GM10266 (cell line): ENCODE data around the gene VDAC2.
"Not testable (repeated sequence)": the region's sequence is repeated elsewhere in the genome, so short reads cannot be mapped to it uniquely, and the experiment has no call there.

Source experiments
- DNase-seq: peaks from one replicate; pipeline ENCODE4 v3.0.0; 2012; ENCODE audit errors: extremely low spot score
- TF ChIP-seq, protein P1 (sequence below): IDR thresholded peaks from 2 replicates; pipeline ENCODE4 v1.5.1; 2012; ENCODE audit warnings: mild to moderate bottlenecking, low read depth; ENCODE audit not compliant: control insufficient read depth, insufficient read depth; ENCODE audit errors: missing control alignments

The VDAC2 gene

GRCh38 chr10:75189266-75190096, 21.1 kb upstream of the VDAC2 start:
- no peak for DNase-seq
- TF ChIP-seq, protein P1, sequence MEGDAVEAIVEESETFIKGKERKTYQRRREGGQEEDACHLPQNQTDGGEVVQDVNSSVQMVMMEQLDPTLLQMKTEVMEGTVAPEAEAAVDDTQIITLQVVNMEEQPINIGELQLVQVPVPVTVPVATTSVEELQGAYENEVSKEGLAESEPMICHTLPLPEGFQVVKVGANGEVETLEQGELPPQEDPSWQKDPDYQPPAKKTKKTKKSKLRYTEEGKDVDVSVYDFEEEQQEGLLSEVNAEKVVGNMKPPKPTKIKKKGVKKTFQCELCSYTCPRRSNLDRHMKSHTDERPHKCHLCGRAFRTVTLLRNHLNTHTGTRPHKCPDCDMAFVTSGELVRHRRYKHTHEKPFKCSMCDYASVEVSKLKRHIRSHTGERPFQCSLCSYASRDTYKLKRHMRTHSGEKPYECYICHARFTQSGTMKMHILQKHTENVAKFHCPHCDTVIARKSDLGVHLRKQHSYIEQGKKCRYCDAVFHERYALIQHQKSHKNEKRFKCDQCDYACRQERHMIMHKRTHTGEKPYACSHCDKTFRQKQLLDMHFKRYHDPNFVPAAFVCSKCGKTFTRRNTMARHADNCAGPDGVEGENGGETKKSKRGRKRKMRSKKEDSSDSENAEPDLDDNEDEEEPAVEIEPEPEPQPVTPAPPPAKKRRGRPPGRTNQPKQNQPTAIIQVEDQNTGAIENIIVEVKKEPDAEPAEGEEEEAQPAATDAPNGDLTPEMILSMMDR = no peak

- TF ChIP-seq, protein P1 = no peak
- DNase-seq = no peak
Observed at GRCh38 chr10:75191821-75192568, 18.6 kb upstream of the VDAC2 start.

DNA sequence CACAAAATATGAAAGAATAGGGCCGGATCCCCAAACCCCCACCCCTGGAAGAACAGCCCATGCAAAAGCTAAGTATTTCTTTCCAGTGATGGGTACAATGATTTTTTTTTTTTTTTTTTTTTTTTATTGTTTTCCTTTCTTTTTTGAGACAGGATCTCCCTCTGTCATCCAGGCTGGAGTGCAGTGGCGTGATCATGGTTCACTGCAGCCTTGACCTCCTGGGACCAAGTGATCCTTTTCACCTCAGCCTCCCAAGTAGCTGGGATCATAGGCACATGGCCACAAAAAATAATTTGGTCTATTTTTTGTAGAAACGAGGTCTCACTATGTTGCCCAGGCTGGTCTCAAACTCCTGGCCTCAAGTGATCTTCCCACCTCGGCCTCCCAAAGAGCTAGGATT, 16.0 kb upstream of the VDAC2 start:
- not testable (repeated sequence) for DNase-seq

DNA sequence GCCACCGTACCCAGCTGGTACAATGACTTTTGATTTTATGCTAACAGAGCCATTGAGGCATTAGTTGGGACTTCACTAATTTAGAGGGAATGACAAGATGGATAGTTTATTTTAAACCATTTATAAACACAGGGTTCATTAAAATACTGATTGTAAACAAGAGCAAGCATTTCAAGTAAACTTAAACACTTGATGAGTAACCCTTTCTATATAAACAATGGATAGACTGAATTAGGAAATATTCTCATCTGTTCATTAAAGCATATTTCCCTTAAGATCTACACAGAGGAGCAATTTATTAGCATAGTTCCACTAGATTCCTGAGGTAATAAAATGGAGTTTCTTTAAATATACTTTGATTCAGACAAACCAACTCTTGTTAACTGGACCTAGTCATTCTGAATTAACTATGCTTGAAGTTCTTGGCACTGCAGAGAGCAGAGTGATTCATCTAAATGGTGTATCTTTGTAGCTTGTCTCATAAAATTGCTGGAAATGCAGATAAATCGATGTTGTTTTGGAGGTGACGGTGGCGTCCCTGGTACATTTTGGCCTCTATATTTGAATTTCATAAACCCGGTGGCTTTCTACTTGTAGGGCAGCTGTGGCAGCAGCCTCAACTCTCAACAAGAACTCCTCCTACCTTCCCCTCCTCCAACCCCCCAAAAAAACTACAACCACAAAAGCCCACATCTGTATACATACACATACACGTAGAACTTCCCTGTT, 15.4 kb upstream of the VDAC2 start:
- no peak for DNase-seq
- TF ChIP-seq, protein P1 = no peak

DNA sequence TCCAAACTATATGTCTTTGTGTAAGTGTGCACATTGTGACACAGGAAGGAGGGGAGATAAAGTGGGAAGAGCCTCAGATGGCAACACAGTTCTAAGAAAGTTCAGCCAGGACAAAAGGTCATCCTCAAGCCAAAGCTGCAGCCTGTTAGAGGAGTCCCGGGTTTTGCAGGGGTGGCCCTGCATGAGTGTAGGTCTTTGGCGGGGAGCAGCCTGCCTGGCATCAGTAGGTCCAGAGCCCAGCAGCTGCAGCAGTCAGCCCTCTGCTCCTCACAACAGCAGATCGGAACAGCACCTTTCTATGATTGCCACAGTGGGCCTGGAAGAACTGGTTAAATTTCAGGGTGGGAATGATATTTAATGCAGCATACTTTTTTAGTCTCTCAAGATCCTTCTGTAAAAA, 13.5 kb upstream of the VDAC2 start:
- DNase-seq = no peak
- TF ChIP-seq, protein P1 = no peak

DNA sequence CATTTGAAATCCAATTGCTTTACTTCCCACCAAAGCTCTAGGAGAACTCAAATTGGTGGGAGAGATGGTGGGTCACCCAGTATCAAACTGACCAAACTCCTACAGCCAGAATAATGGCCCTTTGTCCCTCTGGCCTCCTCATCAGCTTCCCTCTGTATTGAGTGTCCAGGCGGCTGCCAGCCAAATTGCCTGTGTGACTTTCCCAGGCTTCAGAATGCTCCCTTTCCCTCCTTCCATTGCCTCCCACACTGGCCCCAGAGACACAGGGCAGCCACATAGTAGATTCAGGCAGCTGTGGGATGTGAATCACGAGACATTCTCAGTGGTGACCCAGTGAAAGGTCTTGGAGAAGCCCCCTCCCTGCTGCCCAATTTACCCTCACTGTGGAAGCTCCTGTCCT, 12.7 kb upstream of the VDAC2 start:
- TF ChIP-seq, protein P1 = no peak
- no peak for DNase-seq

DNA sequence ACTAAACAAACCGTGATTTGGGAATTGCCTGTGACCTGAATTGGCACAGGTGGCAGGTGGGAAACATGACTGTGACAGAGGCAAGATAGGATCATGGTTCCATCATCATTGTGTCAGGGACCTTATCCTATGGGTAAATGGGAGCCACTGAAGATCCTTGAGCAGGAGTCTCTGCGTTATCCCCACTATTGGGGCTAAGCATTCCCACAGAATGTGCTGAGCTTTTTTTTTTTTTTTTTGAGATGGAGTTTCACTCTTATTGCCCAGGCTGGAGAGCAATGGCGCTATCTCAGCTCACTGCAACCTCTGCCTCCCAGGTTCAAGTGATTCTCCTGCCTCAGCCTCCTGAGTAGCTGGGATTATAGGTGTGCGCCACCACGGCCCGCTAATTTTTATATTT, 10.6 kb upstream of the VDAC2 start:
- not testable (repeated sequence) for DNase-seq
